ENCODE measurements around the gene USP37. TPM values are rescaled to one million over a fixed set of nuclear protein-coding genes. Genes with fewer than 3 reads are reported as not detected.

The USP37 gene
- total and polyA plus RNA-seq, 2 of the 4 experiments (the other 2 are of a cell fraction) = 1.6 to 6.5 TPM

GRCh38 chr2:218501665-218502064 is 66.5 kb downstream of the USP37 start:
- no peak overlapping the region for H3K56ac ChIP-seq (ENCODE audit: extremely low read depth, insufficient read depth, low read length)
- peak; percentile 65 for DNase-seq
- H3K36me3 ChIP-seq (ENCODE audit: control insufficient read depth, insufficient read depth, low read length) = peaks cover 3% of the 10 kb centered on the region
- peaks cover 0 to 6% of the 10 kb centered on the region in 2 experiments; a peak in 1 of 4 replicates for H3K79me1 ChIP-seq (ENCODE audit: low read depth in 1 of 2, low read length in 2 of 2)
- H4K20me1 ChIP-seq (ENCODE audit: insufficient read depth, low read length) = no peaks in the 10 kb centered on the region
- CTCF ChIA-PET = interaction anchor here (0.7 to 1.0 kb wide), 2 partner anchors 28 to 46 kb away, joined by 3 to 5 read pairs; no protein-coding TSS in a partner anchor
- H2AFZ ChIP-seq (replicated peaks; ENCODE audit: low read length, poor library complexity) = no peak overlapping the region
- H3K23ac ChIP-seq (ENCODE audit: low read depth, low read length) = no peak overlapping the region
- no peak overlapping the region for H4K91ac ChIP-seq (ENCODE audit: insufficient read depth, low read depth, low read length)
- dilution Hi-C loops (cut with HindIII; ENCODE audit: low sequenced_read_pairs, unreplicated experiment) = no loop called here
- H3K18ac ChIP-seq (ENCODE audit: low read depth, low read length) = no peak overlapping the region
- no peak overlapping the region for H2BK15ac ChIP-seq (ENCODE audit: low read depth, low read length)
- no peaks in the 10 kb centered on the region for H3K9me1 ChIP-seq (ENCODE audit: insufficient read depth, low read length)
- no peak overlapping the region for H3K4me3 ChIP-seq (ENCODE audit: insufficient read depth, low read depth, low read length)
- H3K14ac ChIP-seq (replicated peaks; ENCODE audit: low read depth, low read length) = no peak overlapping the region
- intact Hi-C loops (cut with micrococcal nuclease) = no loop called here
- peak; percentile 92 for ATAC-seq (ENCODE audit: low read depth)
- in situ Hi-C loops (cut with MboI; ENCODE audit: low sequenced_read_pairs) = no loop called here
- BruUV-seq (replicated peaks) = no TSS peak
- no peaks in the 10 kb centered on the region for H3K9me3 ChIP-seq (ENCODE audit: control insufficient read depth, insufficient read depth, low read length)
- no peak overlapping the region for H2BK20ac ChIP-seq (ENCODE audit: low read depth, low read length)
- no peak overlapping the region; the same call in 1 of the 2 replicates for H3K9ac ChIP-seq (ENCODE audit: low read depth, low read length)
- no peaks in the 10 kb centered on the region for H3K27me3 ChIP-seq (ENCODE audit: control insufficient read depth, insufficient read depth, low read length)
- no peak overlapping the region for H3K4ac ChIP-seq (ENCODE audit: low read depth, low read length)
- no peak overlapping the region for H4K5ac ChIP-seq (ENCODE audit: low read depth, low read length)
- no peak overlapping the region for H2BK120ac ChIP-seq (ENCODE audit: low read depth, low read length)
- 80% methylated on average over 1 of the region's 2 CpGs; no CpG with 5 or more reads in 1 of the 2 experiments for WGBS, 2 experiments (ENCODE audit: extremely low coverage in 2 of 2, insufficient read length in 1 of 2)
- no peak overlapping the region for H2AK9ac ChIP-seq (replicated peaks; ENCODE audit: low read depth, low read length, poor library complexity)
- no peak overlapping the region for H2BK5ac ChIP-seq (ENCODE audit: low read depth, low read length, poor library complexity, severe bottlenecking)
- H3K4me2 ChIP-seq (ENCODE audit: low read depth, low read length) = no peak overlapping the region; the same call in 1 of the 2 replicates
- H2AK5ac ChIP-seq (ENCODE audit: low read depth, low read length) = no peak overlapping the region
- POLR2A ChIA-PET (ENCODE audit: unreplicated experiment) = interaction anchor here (0.6 kb wide), 1 partner anchor 10 kb away, joined by 6 read pairs; no protein-coding TSS in a partner anchor
- H4K8ac ChIP-seq (ENCODE audit: low read depth in 2 of 2, low read length in 2 of 2) = no peak overlapping the region; a peak in 1 of 4 replicates
- no peaks in the 10 kb centered on the region for H3K4me1 ChIP-seq (ENCODE audit: control insufficient read depth, insufficient read depth, low read length)
- H3K27ac ChIP-seq (ENCODE audit: insufficient read depth, low read length) = no peak overlapping the region
- TF ChIP-seq FOS (IDR thresholded peaks at IDR 0.05; ENCODE audit: low read depth, low read length) = no peak
- TF ChIP-seq POLR2A (IDR thresholded peaks at IDR 0.05; ENCODE audit: low read depth, low read length) = no peak
- TF ChIP-seq SMC3 (IDR thresholded peaks at IDR 0.05; ENCODE audit: low read depth, low read length) = no peak
- no peak for TF ChIP-seq MAFK (IDR thresholded peaks at IDR 0.05; ENCODE audit: low read depth, low read length)
- TF ChIP-seq CTCF (conservative IDR thresholded peaks at IDR 0.05; ENCODE audit: low read depth, low read length) = no peak
- TF ChIP-seq MXI1 (IDR thresholded peaks at IDR 0.05; ENCODE audit: borderline replicate concordance, low read depth, low read length) = no peak
- no peak for TF ChIP-seq RAD21 (IDR thresholded peaks at IDR 0.05; ENCODE audit: low read length)
- TF ChIP-seq USF2 (IDR thresholded peaks at IDR 0.05; ENCODE audit: low read depth, low read length) = no peak
- TF ChIP-seq ELK1 (IDR thresholded peaks at IDR 0.05; ENCODE audit: borderline replicate concordance, low read depth, low read length) = no peak
- no peak for TF ChIP-seq RFX5 (IDR thresholded peaks at IDR 0.05; ENCODE audit: low read depth, low read length)
- TF ChIP-seq RCOR1 (IDR thresholded peaks at IDR 0.05; ENCODE audit: insufficient replicate concordance, low read length) = no peak
- no peak for TF ChIP-seq CHD1 (IDR thresholded peaks at IDR 0.05; ENCODE audit: low read depth, low read length)
- no peak for TF ChIP-seq CEBPB (IDR thresholded peaks at IDR 0.05; ENCODE audit: low read depth, low read length)
- no peak for TF ChIP-seq BHLHE40 (IDR thresholded peaks at IDR 0.05; ENCODE audit: low read depth, low read length)

Measured in IMR-90 (cell line).